ENCODE data around the gene RANBP3L. TPM values are rescaled to one million over a fixed set of nuclear protein-coding genes. Genes with fewer than 3 reads are reported as not detected.

The RANBP3L gene
- total and polyA plus RNA-seq, 9 of the 15 experiments (the other 6 are each of a cell fraction or from before 2014, with no cell fraction given), result 0.01 to 0.06 TPM; not detected in 7

DNA sequence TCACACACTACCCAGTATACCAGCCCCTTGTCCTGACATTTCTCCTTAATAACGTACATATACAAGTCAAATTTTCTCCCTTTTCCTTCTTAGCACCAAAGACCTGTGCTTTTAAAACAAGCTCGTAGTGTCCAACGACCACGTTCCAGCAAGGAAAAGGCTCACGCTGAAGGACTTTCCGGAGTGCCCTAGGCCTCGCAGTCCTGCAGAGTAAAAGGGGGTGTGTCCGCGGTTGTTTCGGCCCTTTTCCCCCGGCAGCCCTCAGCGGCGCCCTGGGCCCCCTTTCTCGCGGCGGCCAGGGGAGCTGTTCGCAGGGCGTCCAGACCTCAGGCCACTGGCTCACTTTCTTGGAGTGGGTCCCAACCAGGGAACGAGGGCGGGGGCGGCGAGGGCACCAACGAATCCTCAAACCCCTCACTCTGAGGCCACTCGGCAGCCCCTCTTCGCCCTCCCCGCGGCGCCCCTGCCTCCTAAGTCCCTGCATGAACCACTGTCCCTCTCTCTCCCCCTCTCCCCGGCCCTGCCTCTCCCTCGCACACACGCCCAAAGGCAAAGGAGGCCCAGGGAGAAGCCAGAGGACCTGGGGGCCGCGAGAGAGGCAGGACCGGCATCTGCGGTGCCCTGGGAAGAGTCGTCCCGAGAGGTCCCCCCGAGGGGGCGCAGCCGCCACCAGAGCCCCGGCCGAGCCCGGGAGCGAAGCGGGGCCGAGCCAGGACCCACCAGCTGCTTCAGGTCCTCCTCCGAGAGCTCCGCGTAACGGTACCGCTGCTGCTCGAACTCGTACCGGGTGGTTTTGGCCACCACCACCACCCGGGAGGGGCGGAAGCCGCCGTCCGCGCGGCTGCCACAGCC, 60.7 kb downstream of the RANBP3L start (continued):
- TF ChIP-seq DDX20 (tag; IDR thresholded peaks at IDR 0.05; ENCODE audit: low read depth) (no peak), ZNF507 (tag; conservative IDR thresholded peaks at IDR 0.05) (no peak), ZNF184 (CRISPR knock-in tag; IDR thresholded peaks at IDR 0.05) (no peak), MTF1 (CRISPR knock-in tag; IDR thresholded peaks at IDR 0.05; ENCODE audit: borderline replicate concordance) (no peak), ID3 (CRISPR knock-in tag; IDR thresholded peaks at IDR 0.05) (no peak), ID3 (tag; IDR thresholded peaks at IDR 0.05) (0 out of 2 replicates have a peak, but pooled peaks have one; percentile 11), SUPT5H (IDR thresholded peaks at IDR 0.05) (peak; percentile 74), HDAC2 (IDR thresholded peaks at IDR 0.05) (peak; percentile 47; the same call in 1 of the 2 replicates), ZBTB5 (IDR thresholded peaks at IDR 0.05) (no peak), ATF6 (CRISPR knock-in tag; IDR thresholded peaks at IDR 0.05) (0 out of 2 replicates have a peak, but pooled peaks have one; percentile 85), STAT5B (CRISPR knock-in tag; IDR thresholded peaks at IDR 0.05) (no peak)
- TF ChIP-seq, protein P1, sequence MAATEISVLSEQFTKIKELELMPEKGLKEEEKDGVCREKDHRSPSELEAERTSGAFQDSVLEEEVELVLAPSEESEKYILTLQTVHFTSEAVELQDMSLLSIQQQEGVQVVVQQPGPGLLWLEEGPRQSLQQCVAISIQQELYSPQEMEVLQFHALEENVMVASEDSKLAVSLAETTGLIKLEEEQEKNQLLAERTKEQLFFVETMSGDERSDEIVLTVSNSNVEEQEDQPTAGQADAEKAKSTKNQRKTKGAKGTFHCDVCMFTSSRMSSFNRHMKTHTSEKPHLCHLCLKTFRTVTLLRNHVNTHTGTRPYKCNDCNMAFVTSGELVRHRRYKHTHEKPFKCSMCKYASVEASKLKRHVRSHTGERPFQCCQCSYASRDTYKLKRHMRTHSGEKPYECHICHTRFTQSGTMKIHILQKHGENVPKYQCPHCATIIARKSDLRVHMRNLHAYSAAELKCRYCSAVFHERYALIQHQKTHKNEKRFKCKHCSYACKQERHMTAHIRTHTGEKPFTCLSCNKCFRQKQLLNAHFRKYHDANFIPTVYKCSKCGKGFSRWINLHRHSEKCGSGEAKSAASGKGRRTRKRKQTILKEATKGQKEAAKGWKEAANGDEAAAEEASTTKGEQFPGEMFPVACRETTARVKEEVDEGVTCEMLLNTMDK (IDR thresholded peaks at IDR 0.05; ENCODE audit: borderline replicate concordance, insufficient read depth, low read depth, low read length, poor library complexity, severe bottlenecking), result no peak
- TF ChIP-seq, protein P2, sequence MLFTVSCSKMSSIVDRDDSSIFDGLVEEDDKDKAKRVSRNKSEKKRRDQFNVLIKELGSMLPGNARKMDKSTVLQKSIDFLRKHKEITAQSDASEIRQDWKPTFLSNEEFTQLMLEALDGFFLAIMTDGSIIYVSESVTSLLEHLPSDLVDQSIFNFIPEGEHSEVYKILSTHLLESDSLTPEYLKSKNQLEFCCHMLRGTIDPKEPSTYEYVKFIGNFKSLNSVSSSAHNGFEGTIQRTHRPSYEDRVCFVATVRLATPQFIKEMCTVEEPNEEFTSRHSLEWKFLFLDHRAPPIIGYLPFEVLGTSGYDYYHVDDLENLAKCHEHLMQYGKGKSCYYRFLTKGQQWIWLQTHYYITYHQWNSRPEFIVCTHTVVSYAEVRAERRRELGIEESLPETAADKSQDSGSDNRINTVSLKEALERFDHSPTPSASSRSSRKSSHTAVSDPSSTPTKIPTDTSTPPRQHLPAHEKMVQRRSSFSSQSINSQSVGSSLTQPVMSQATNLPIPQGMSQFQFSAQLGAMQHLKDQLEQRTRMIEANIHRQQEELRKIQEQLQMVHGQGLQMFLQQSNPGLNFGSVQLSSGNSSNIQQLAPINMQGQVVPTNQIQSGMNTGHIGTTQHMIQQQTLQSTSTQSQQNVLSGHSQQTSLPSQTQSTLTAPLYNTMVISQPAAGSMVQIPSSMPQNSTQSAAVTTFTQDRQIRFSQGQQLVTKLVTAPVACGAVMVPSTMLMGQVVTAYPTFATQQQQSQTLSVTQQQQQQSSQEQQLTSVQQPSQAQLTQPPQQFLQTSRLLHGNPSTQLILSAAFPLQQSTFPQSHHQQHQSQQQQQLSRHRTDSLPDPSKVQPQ (CRISPR knock-in tag; IDR thresholded peaks at IDR 0.05; ENCODE audit: borderline replicate concordance), result no peak
- TF ChIP-seq, protein P3, sequence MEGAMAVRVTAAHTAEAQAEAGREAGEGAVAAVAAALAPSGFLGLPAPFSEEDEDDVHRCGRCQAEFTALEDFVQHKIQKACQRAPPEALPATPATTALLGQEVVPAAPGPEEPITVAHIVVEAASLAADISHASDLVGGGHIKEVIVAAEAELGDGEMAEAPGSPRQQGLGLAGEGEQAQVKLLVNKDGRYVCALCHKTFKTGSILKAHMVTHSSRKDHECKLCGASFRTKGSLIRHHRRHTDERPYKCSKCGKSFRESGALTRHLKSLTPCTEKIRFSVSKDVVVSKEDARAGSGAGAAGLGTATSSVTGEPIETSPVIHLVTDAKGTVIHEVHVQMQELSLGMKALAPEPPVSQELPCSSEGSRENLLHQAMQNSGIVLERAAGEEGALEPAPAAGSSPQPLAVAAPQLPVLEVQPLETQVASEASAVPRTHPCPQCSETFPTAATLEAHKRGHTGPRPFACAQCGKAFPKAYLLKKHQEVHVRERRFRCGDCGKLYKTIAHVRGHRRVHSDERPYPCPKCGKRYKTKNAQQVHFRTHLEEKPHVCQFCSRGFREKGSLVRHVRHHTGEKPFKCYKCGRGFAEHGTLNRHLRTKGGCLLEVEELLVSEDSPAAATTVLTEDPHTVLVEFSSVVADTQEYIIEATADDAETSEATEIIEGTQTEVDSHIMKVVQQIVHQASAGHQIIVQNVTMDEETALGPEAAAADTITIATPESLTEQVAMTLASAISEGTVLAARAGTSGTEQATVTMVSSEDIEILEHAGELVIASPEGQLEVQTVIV (CRISPR knock-in tag; IDR thresholded peaks at IDR 0.05; ENCODE audit: borderline replicate concordance), result no peak

All from K562 (cell line).